Endothelial cell of umbilical vein (primary cell): ENCODE measurements around the gene TMEM154. TPM values are rescaled to one million over a fixed set of nuclear protein-coding genes. Genes with fewer than 3 reads are reported as not detected.

Experiments
- BruUV-seq: library from RNA; stranded (reverse); fragments of 400-500 nt; replicated peaks from 2 replicates; lab custom pipeline; 2021; lab: Mats Ljungman, UMichigan
- CTCF ChIA-PET: fragments of 300-600, 350-600 bp; sonication (Branson Sonifier 250); formaldehyde crosslinking; loops from one replicate; lab custom pipeline; 2021; ENCODE audit warnings: antibody characterized with exemption, inconsistent platforms; lab: Charles Lee
- POLR2A ChIA-PET: fragments of 300-600, 350-600 bp; sonication (Branson Sonifier 250); formaldehyde crosslinking; loops from one replicate; lab custom pipeline; 2021; ENCODE audit warnings: antibody characterized with exemption, inconsistent platforms; lab: Charles Lee
- DNase-seq: peaks from one replicate; pipeline ENCODE4 v3.0.0-alpha.2; 2011; ENCODE audit warnings: low read depth, low spot score
- FAIRE-seq: peaks from 2 replicates; lab custom pipeline; 2011; peaks lifted over from hg19 to GRCh38; lab: Jason Lieb, UNC
- H2AFZ ChIP-seq: 2 replicates; pipeline ENCODE4 v1.6.0; 2012; ENCODE audit warnings: low read depth, low read length, control low read depth, inconsistent platforms
- H3K27ac ChIP-seq: 2 replicates; pipeline ENCODE4 v1.5.1; 2011; ENCODE audit warnings: low read depth, mild to moderate bottlenecking, control low read depth, low read length, moderate library complexity; ENCODE audit not compliant: insufficient read depth
- H3K27me3 ChIP-seq, 2 experiments: 2 replicates each; pipeline versions ENCODE4 v1.6.0 to v1.6.1; 2011; ENCODE audit warnings: low read length in 2 of 2, mixed read lengths in 1 of 2; ENCODE audit not compliant: control insufficient read depth in 2 of 2, insufficient read depth in 2 of 2
- H3K36me3 ChIP-seq, 2 experiments: 2 replicates in 1 of 2; 3 replicates in 1 of 2; pipeline ENCODE4 v1.5.1; 2011; ENCODE audit warnings: low read length in 2 of 2, mild to moderate bottlenecking in 1 of 2, moderate library complexity in 1 of 2; ENCODE audit not compliant: control insufficient read depth in 2 of 2, insufficient read depth in 2 of 2; ENCODE audit errors: extremely low read depth in 1 of 2
- H3K4me1 ChIP-seq: 3 replicates; pipeline ENCODE4 v1.5.1; 2011; ENCODE audit warnings: mild to moderate bottlenecking, low read length; ENCODE audit not compliant: control insufficient read depth, insufficient read depth; ENCODE audit errors: extremely low read depth
- H3K4me2 ChIP-seq: 2 replicates; pipeline ENCODE4 v1.6.1; 2011; ENCODE audit warnings: low read length, control low read depth, mixed read lengths; ENCODE audit not compliant: insufficient read depth
- H3K4me3 ChIP-seq, 3 experiments: fragments of 200-600 bp in 1 of 3; sonication (generic), shearing (Covaris generic) in 1 of 3; replicated peaks in 1 of 3; 2 replicates each; pipeline ENCODE4 v1.5.1; 2011 to 2016; ENCODE audit warnings: control low read depth in 3 of 3, low read length in 3 of 3, mild to moderate bottlenecking in 2 of 3, inconsistent platforms in 1 of 3, low read depth in 1 of 3, moderate library complexity in 1 of 3; ENCODE audit not compliant: insufficient read depth in 1 of 3
- H3K79me2 ChIP-seq: 2 replicates; pipeline ENCODE4 v1.6.0; 2012; ENCODE audit warnings: low read length, inconsistent platforms; ENCODE audit not compliant: control insufficient read depth, insufficient read depth
- H3K9ac ChIP-seq: replicated peaks from 2 replicates; pipeline ENCODE3; 2011; ENCODE audit warnings: low read length, control low read depth; ENCODE audit not compliant: insufficient read depth; ENCODE audit errors: extremely low read depth
- H3K9me1 ChIP-seq: replicated peaks from 3 replicates; pipeline ENCODE4 v1.6.0; 2011; ENCODE audit warnings: mild to moderate bottlenecking, low read length; ENCODE audit not compliant: control insufficient read depth, insufficient read depth; ENCODE audit errors: extremely low read depth
- H3K9me3 ChIP-seq: replicated peaks from 2 replicates; pipeline ENCODE4 v1.5.1; 2012; ENCODE audit warnings: low read length, inconsistent platforms; ENCODE audit not compliant: control insufficient read depth, insufficient read depth
- H4K20me1 ChIP-seq: replicated peaks from 2 replicates; pipeline ENCODE3; 2011; ENCODE audit warnings: mild to moderate bottlenecking, low read length; ENCODE audit not compliant: control insufficient read depth, insufficient read depth; ENCODE audit errors: extremely low read depth
- EZH2 ChIP-seq: IDR thresholded peaks from 2 replicates; pipeline ENCODE4 v1.6.1; 2012; ENCODE audit warnings: borderline replicate concordance, low read depth, mild to moderate bottlenecking, moderate library complexity, low read length, inconsistent platforms; ENCODE audit not compliant: severe bottlenecking
- FOS ChIP-seq: IDR thresholded peaks from 2 replicates; pipeline ENCODE4 v1.6.1; 2011; ENCODE audit warnings: mild to moderate bottlenecking, low read length, moderate library complexity, borderline replicate concordance; ENCODE audit not compliant: insufficient read depth
- GATA2 ChIP-seq: IDR thresholded peaks from 2 replicates; pipeline ENCODE4 v1.7.0; 2011; ENCODE audit warnings: low read depth, mild to moderate bottlenecking, moderate library complexity, mixed read lengths, low read length; ENCODE audit not compliant: insufficient read length, insufficient read depth
- JUN ChIP-seq: IDR thresholded peaks from 2 replicates; pipeline ENCODE4 v1.6.1; 2011; ENCODE audit warnings: borderline replicate concordance, low read depth; ENCODE audit not compliant: insufficient read length, insufficient read depth
- POLR2A ChIP-seq: IDR thresholded peaks from 2 replicates; pipeline ENCODE4 v1.6.1; 2012; ENCODE audit warnings: low read depth, mild to moderate bottlenecking, control low read depth, low read length
- POLR2AphosphoS5 ChIP-seq: IDR thresholded peaks from 2 replicates; pipeline ENCODE4 v1.6.1; 2012; ENCODE audit warnings: low read depth, mild to moderate bottlenecking, control low read depth, low read length, moderate library complexity; ENCODE audit not compliant: insufficient read depth
- dilution Hi-C: fragments of 300-500 bp; cut with MboI; formaldehyde crosslinking; loops from one replicate; pipeline ENCODE4 v1.15.0; 2019; ENCODE audit warnings: low sequenced_read_pairs; ENCODE audit not compliant: extremely low pct_ligation_motif_present
- intact Hi-C: fragments of 100-400 bp; cut with micrococcal nuclease; formaldehyde crosslinking; loops from one replicate; pipeline ENCODE4 v1.10.0; 2022
- polyA plus RNA-seq, 4 experiments: library from polyadenylated mRNA; depleted of rRNA in 3 of 4; stranded (reverse) in 3 of 4; unstranded in 1 of 4; fragments of >200 nt; gene quantifications; 2 replicates each; pipeline versions ENCODE4 v1.2.1 to v1.2.3, GENCODE V29; 2011 to 2012; ENCODE audit warnings: missing spikeins in 1 of 4
- total RNA-seq: library from RNA; stranded (reverse); gene quantifications from 2 replicates; pipeline ENCODE4 v1.2.3, GENCODE V29; 2021
- TF ChIP-seq, protein P1 (sequence below): IDR thresholded peaks from 2 replicates; pipeline ENCODE4 v1.6.1; 2011; ENCODE audit not compliant: insufficient read depth, insufficient read length

The TMEM154 gene
- total and polyA plus RNA-seq, 2 donors (not counting 3 experiments of a cell fraction or from before 2014, with no cell fraction given): 5.4 to 50.0 TPM

DNA sequence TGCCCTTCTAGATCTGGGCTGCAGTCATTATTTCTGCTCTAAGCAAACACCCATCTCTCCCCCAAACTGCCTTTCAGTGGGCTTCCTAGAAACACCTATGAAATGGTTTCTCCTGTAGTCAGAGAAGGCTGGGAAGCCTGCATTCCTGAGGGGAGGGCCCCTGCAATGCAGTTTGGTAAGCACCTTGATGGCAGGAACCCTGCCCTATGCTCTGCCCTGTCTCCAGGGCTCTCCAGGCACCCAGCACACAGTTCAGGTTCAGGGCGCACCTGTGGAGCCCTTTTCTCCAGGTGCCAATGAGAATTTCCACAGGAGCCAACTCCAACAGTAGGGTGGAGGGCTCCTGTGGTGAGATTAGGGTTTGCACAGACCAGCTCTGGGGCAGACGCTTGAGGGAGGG lies 74.8 kb downstream of the TMEM154 start:
- BruUV-seq: no TSS peak
- Histone ChIP-seq H3K27me3 (peaks cover 1 to 8% of the 10 kb centered on the region in 2 experiments), H3K4me2 (no peak overlapping the region), H3K36me3 (no peaks in the 10 kb centered on the region), H3K4me1 (no peaks in the 10 kb centered on the region), H2AFZ (no peak overlapping the region), H3K9me1 (no peaks in the 10 kb centered on the region), H4K20me1 (no peaks in the 10 kb centered on the region), H3K4me3 (no peak overlapping the region), H3K79me2 (no peaks in the 10 kb centered on the region), H3K9ac (no peak overlapping the region), H3K27ac (no peak overlapping the region), H3K9me3 (no peaks in the 10 kb centered on the region)
- DNase-seq (no peak), FAIRE-seq (no peak)
- no peak for TF ChIP-seq JUN
- no peak for TF ChIP-seq FOS
- TF ChIP-seq EZH2: no peak
- TF ChIP-seq, protein P1, sequence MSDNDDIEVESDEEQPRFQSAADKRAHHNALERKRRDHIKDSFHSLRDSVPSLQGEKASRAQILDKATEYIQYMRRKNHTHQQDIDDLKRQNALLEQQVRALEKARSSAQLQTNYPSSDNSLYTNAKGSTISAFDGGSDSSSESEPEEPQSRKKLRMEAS: no peak
- dilution Hi-C loops: no loop called here
- intact Hi-C loops: no loop called here
- ChIA-PET CTCF (no interaction called here), POLR2A (no interaction called here)

DNA sequence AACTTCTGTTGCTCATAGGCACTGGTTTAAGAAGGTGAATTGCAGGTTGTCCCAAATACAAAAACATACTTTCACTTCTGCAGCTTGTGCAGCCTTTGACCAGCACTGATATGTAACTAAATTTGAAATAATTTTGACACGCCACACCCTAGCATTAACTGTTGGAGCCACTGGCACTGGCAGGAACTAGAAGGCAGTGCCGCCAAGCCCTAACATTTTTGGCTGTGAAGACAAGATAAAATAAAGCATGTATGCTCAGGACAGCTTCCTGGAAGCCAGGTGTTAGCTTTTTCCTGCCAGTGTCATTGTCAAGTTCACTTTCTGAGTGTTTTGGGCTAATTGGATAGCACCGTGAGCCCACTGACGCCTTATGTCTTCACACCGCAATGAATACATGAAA lies 78.6 kb downstream of the TMEM154 start:
- intact Hi-C loops (no loop called here), dilution Hi-C loops (no loop called here)
- H3K9ac ChIP-seq: no peak overlapping the region
- ChIA-PET CTCF (no interaction called here), POLR2A (no interaction called here)
- BruUV-seq: no TSS peak
- TF ChIP-seq GATA2: no peak
- no peak for TF ChIP-seq POLR2AphosphoS5
- TF ChIP-seq POLR2A: no peak
- no peak for TF ChIP-seq JUN
- H3K9me1 ChIP-seq: no peaks in the 10 kb centered on the region
- no peak overlapping the region for H3K4me2 ChIP-seq
- H3K4me3 ChIP-seq: no peak overlapping the region
- DNase-seq: no peak
- H3K9me3 ChIP-seq: no peaks in the 10 kb centered on the region
- peaks cover 0 to 3% of the 10 kb centered on the region in 2 experiments for H3K27me3 ChIP-seq
- H3K36me3 ChIP-seq: no peaks in the 10 kb centered on the region
- H4K20me1 ChIP-seq: no peaks in the 10 kb centered on the region
- no peaks in the 10 kb centered on the region for H3K4me1 ChIP-seq
- FAIRE-seq: no peak
- no peak overlapping the region for H3K27ac ChIP-seq
- no peaks in the 10 kb centered on the region for H3K79me2 ChIP-seq
- H2AFZ ChIP-seq: no peak overlapping the region
